Measurements from ENCODE around the gene WDR70. TPM values are rescaled to one million over a fixed set of nuclear protein-coding genes. Genes with fewer than 3 reads are reported as not detected.

The WDR70 gene
- total RNA-seq, 4 donors from 2014 or later = 20.0 to 60.0 (median 23.0) TPM

- TF ChIP-seq CTCF (IDR thresholded peaks at IDR 0.05) = no peak
- no peak for TF ChIP-seq EP300 (IDR thresholded peaks at IDR 0.05)
- TF ChIP-seq POLR2AphosphoS5 (IDR thresholded peaks at IDR 0.05) = no peak
- TF ChIP-seq POLR2A (IDR thresholded peaks at IDR 0.05) = no peak
- Histone ChIP-seq H3K27me3 (no peaks in the 10 kb centered on the region), H3K4me1 (no peaks in the 10 kb centered on the region), H3K36me3 (no peaks in the 10 kb centered on the region), H3K4me3 (no peak overlapping the region), H3K9me3 (no peaks in the 10 kb centered on the region), H3K27ac (no peak overlapping the region)
- DNase-seq (ENCODE audit: low spot score in 2 of 2) = no peak
- WGBS = 72% methylated on average over 2 of the region's 2 CpGs
Observed at GRCh38 chr5:37557734-37558293, 178.7 kb downstream of the WDR70 start.

- H3K36me3 ChIP-seq = no peaks in the 10 kb centered on the region
- TF ChIP-seq POLR2A (IDR thresholded peaks at IDR 0.05) (no peak), EP300 (IDR thresholded peaks at IDR 0.05) (no peak), CTCF (IDR thresholded peaks at IDR 0.05) (no peak), POLR2AphosphoS5 (IDR thresholded peaks at IDR 0.05) (no peak)
- H3K27me3 ChIP-seq = no peaks in the 10 kb centered on the region
- no peak overlapping the region for H3K27ac ChIP-seq
- 61% methylated on average over 2 of the region's 2 CpGs for WGBS
- H3K9me3 ChIP-seq = no peaks in the 10 kb centered on the region
- DNase-seq (ENCODE audit: low spot score in 2 of 2) = no peak
- H3K4me1 ChIP-seq = no peaks in the 10 kb centered on the region
- H3K4me3 ChIP-seq = no peak overlapping the region
Observed at GRCh38 chr5:37565062-37565670, 186.0 kb downstream of the WDR70 start.

- no peak overlapping the region for H3K27ac ChIP-seq
- no peaks in the 10 kb centered on the region for H3K27me3 ChIP-seq
- no peaks in the 10 kb centered on the region for H3K4me1 ChIP-seq
- H3K4me3 ChIP-seq = no peak overlapping the region
- H3K36me3 ChIP-seq = no peaks in the 10 kb centered on the region
- WGBS = 92% methylated on average over 3 of the region's 3 CpGs
- DNase-seq (ENCODE audit: low spot score in 2 of 2) = no peak
- no peaks in the 10 kb centered on the region for H3K9me3 ChIP-seq
- TF ChIP-seq POLR2A (IDR thresholded peaks at IDR 0.05) (no peak), CTCF (IDR thresholded peaks at IDR 0.05) (no peak), POLR2AphosphoS5 (IDR thresholded peaks at IDR 0.05) (no peak), EP300 (IDR thresholded peaks at IDR 0.05) (no peak)
Observed at GRCh38 chr5:37567566-37567965, 188.4 kb downstream of the WDR70 start.

GRCh38 chr5:37568018-37568753 lies 189.1 kb downstream of the WDR70 start:
- H3K27ac ChIP-seq = no peak overlapping the region
- H3K4me1 ChIP-seq = no peaks in the 10 kb centered on the region
- no peaks in the 10 kb centered on the region for H3K27me3 ChIP-seq
- DNase-seq (ENCODE audit: low spot score in 2 of 2) = no peak
- TF ChIP-seq POLR2AphosphoS5 (IDR thresholded peaks at IDR 0.05) = no peak
- no peak for TF ChIP-seq CTCF (IDR thresholded peaks at IDR 0.05)
- TF ChIP-seq POLR2A (IDR thresholded peaks at IDR 0.05) = no peak
- no peak for TF ChIP-seq EP300 (IDR thresholded peaks at IDR 0.05)
- H3K9me3 ChIP-seq = no peaks in the 10 kb centered on the region
- no peaks in the 10 kb centered on the region for H3K36me3 ChIP-seq
- H3K4me3 ChIP-seq = no peak overlapping the region

- no peak for TF ChIP-seq EP300 (IDR thresholded peaks at IDR 0.05)
- TF ChIP-seq POLR2A (IDR thresholded peaks at IDR 0.05) = no peak
- no peak for TF ChIP-seq POLR2AphosphoS5 (IDR thresholded peaks at IDR 0.05)
- no peak for TF ChIP-seq CTCF (IDR thresholded peaks at IDR 0.05)
- no peak for DNase-seq (ENCODE audit: low spot score in 2 of 2)
- H3K4me3 ChIP-seq = no peak overlapping the region
- H3K9me3 ChIP-seq = no peaks in the 10 kb centered on the region
- no peaks in the 10 kb centered on the region for H3K36me3 ChIP-seq
- no peaks in the 10 kb centered on the region for H3K4me1 ChIP-seq
- no peak overlapping the region for H3K27ac ChIP-seq
- H3K27me3 ChIP-seq = no peaks in the 10 kb centered on the region
Observed at GRCh38 chr5:37568893-37569292, 189.8 kb downstream of the WDR70 start.

Measured in suprapubic skin (tissue), 4 donors.